GM12864 (cell line): Measurements from ENCODE around the gene NDC80.

Experiments used
- DNase-seq: peaks from one replicate; pipeline ENCODE4 v3.0.0-alpha.2; 2011; ENCODE audit warnings: low read depth
- H3K4me3 ChIP-seq: 2 replicates; pipeline ENCODE4 v1.5.1; 2011; ENCODE audit warnings: mild to moderate bottlenecking, low read depth, low read length, control low read depth
- TF ChIP-seq, protein P1 (sequence below): IDR thresholded peaks from 2 replicates; pipeline ENCODE4 v1.5.1; 2011; ENCODE audit warnings: low read depth, mild to moderate bottlenecking, moderate library complexity, low read length, control low read depth, inconsistent platforms; ENCODE audit errors: missing control alignments

The NDC80 gene

DNA sequence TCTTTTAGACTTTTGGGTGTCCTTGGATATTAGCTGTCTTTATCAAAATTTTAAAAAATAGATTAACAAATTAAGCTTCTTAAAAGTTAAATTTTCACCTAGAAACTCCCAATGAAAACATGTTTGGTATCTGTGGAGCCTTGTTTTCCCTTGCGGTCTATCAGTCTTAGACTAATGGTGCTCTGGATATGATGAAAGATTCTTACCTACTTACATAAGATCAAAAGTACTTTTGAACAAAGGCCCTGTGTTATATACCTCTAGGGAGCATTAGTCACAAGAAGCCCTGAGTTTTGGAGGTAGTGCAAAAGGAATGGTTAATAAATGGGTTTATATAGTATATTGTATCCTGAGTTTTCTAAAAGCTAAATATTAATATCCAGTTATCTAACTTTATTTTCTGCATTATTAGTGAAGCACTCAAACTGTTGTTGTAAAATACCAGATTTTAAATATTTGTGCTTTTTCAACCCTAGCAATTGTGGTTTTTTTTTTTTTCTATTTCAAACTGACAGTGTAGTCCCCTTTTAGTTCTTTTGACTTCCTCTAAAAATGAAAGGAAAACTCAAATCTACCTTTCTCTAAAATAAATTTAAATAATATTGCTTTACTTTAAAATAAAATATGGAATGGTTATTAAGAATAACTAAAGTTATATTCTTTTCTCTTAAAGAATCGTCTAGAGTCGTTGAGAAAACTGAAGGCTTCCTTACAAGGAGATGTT, 18.1 kb downstream of the NDC80 start:
- TF ChIP-seq, protein P1, sequence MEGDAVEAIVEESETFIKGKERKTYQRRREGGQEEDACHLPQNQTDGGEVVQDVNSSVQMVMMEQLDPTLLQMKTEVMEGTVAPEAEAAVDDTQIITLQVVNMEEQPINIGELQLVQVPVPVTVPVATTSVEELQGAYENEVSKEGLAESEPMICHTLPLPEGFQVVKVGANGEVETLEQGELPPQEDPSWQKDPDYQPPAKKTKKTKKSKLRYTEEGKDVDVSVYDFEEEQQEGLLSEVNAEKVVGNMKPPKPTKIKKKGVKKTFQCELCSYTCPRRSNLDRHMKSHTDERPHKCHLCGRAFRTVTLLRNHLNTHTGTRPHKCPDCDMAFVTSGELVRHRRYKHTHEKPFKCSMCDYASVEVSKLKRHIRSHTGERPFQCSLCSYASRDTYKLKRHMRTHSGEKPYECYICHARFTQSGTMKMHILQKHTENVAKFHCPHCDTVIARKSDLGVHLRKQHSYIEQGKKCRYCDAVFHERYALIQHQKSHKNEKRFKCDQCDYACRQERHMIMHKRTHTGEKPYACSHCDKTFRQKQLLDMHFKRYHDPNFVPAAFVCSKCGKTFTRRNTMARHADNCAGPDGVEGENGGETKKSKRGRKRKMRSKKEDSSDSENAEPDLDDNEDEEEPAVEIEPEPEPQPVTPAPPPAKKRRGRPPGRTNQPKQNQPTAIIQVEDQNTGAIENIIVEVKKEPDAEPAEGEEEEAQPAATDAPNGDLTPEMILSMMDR: no peak
- DNase-seq: no peak
- H3K4me3 ChIP-seq: no peak overlapping the region

DNA sequence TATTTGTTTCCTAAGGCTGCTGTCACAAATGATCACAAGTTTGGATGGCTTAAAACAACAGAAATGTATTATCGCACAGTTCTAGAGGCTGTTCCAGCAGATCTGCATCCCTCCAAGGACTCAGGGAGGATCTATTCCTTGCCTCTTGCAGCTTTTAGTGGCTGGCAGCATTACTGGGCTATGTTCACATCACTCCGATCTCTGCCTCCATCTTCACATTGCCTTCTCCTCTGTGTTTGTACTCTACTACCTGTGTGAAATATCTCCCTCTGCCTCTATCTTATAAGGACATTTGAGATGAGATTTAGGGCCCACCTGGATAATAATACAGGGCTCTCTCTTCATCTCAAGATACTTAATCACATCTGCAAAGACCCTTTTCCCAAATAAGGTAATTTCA, 18.9 kb downstream of the NDC80 start:
- DNase-seq: no peak
- TF ChIP-seq, protein P1: no peak
- no peak overlapping the region for H3K4me3 ChIP-seq

DNA sequence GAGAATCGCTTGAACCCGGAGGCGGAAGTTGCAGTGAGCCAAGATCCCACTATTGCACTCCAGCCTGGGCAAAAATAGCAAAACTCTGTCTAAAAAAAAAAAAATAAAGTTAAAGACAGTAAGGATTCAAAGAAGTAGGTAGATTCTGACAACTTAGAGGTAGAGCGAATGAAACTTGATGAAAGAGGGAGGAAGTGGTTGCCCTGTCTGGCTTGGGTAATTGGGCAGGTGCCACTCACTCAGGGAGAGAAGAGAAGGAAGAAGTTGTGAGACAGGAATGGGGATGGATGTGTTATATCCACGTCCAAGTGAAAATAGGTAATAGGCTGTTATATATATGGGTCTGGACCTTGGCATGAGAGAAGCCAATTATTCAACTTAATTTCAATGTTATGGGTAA, 26.3 kb downstream of the NDC80 start:
- TF ChIP-seq, protein P1: no peak
- H3K4me3 ChIP-seq: no peak overlapping the region
- DNase-seq: no peak

DNA sequence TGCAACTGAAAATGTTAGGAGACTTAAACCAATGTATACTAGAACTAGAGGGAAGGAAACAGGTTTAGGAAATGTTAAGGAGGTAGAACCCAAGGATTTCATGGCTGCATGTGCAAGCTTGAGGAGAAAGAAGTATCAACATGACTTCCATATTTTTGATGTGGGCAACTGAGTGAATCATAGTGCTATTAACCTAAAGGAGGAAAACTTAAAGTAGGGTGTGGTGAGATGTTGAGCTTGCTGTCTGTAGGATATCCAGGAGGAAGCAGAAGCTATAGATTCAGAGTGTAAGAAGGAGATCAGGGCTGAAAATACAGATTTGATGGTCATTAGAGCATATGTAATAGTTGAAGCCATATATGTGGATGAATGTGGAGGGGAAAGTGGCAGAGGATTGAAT, 31.5 kb downstream of the NDC80 start:
- DNase-seq: no peak
- no peak overlapping the region for H3K4me3 ChIP-seq
- TF ChIP-seq, protein P1: no peak

DNA sequence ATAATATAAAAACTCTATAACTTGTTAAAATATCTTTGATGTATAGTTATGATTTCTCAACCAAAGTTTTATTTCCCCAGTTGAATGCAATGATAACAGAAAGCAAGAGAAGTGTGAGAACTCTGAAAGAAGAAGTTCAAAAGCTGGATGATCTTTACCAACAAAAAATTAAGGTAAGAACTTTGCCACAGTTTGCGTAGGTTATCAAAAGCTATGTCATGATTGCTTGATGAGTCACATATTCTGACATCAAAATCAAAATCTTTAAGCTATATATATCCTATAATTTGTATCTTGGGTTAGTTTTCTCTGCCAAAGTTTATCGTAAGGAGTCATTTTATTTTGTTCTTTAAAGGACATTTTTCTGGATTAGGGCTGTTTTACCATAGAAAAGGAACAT, 35.0 kb downstream of the NDC80 start:
- DNase-seq: no peak
- TF ChIP-seq, protein P1: no peak
- no peak overlapping the region for H3K4me3 ChIP-seq

DNA sequence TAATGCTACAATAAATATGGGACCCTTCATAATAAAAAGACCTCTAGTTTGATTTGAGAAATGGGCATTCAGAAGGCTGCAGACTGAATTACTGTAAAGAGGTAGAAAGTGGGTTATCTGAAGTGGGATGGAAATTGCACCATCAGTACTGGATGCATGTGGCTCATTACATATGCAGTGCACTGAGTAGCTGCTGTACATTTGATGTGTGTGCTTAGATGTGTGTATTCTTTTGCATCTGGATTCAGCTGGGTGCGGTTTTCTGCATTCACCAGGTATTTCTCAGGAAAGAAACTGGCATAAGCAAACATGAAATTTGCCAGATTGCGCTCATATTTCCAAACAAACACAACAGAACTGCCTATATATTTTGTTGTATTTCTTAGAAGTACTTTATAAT, 38.2 kb downstream of the NDC80 start:
- TF ChIP-seq, protein P1: no peak
- H3K4me3 ChIP-seq: no peak overlapping the region
- no peak for DNase-seq

DNA sequence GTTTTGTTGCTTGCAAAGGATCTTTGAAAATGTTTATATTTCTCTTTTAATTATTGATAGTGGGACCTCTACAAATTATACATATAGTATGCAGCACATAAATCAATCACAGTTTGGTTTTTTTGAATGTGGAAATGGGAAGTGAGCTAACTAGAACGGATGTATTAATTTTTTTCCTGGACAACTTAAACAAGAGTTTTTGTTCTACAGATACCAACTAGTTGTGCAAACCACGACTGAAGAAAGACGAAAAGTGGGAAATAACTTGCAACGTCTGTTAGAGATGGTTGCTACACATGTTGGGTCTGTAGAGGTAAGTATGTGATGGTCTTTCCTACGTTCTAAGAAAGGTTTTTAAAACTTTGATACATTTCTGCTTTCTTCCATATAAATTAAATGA, 39.2 kb downstream of the NDC80 start:
- no peak for DNase-seq
- TF ChIP-seq, protein P1: no peak
- H3K4me3 ChIP-seq: no peak overlapping the region
